Measurements from ENCODE around the gene RTN4RL1. TPM values are rescaled to one million over a fixed set of nuclear protein-coding genes. Genes with fewer than 3 reads are reported as not detected.

RTN4RL1 gene
- total and polyA plus RNA-seq, 12 donors = 1.3 to 9.4 (median 6.1) TPM

- TF ChIP-seq, protein P1, sequence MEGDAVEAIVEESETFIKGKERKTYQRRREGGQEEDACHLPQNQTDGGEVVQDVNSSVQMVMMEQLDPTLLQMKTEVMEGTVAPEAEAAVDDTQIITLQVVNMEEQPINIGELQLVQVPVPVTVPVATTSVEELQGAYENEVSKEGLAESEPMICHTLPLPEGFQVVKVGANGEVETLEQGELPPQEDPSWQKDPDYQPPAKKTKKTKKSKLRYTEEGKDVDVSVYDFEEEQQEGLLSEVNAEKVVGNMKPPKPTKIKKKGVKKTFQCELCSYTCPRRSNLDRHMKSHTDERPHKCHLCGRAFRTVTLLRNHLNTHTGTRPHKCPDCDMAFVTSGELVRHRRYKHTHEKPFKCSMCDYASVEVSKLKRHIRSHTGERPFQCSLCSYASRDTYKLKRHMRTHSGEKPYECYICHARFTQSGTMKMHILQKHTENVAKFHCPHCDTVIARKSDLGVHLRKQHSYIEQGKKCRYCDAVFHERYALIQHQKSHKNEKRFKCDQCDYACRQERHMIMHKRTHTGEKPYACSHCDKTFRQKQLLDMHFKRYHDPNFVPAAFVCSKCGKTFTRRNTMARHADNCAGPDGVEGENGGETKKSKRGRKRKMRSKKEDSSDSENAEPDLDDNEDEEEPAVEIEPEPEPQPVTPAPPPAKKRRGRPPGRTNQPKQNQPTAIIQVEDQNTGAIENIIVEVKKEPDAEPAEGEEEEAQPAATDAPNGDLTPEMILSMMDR (IDR thresholded peaks at IDR 0.05) = peak; percentile 23 to 78 (median 56)
- TF ChIP-seq POLR2A (IDR thresholded peaks at IDR 0.05) = no peak
- H3K36me3 ChIP-seq (replicated peaks in 1 of 2) = peaks cover 0 to 2% of the 10 kb centered on the region in 2 donors
- intact Hi-C loops (cut with DNase I) = loop anchor here (5.0 to 10.0 kb wide), 4 partner anchors 116 to 226 kb away; no protein-coding TSS in a partner anchor
- H3K9me3 ChIP-seq (replicated peaks in 1 of 3) = no peaks in the 10 kb centered on the region
- peak in 6 of 7 donors; percentile 65 to 80 (median 68) for DNase-seq
- peak overlapping the region in 1 of 4 donors; percentile 72 for H3K4me3 ChIP-seq
- H3K27ac ChIP-seq = peak overlapping the region in 4 of 5 donors; percentile 35 to 88 (median 62)
- no peaks in the 10 kb centered on the region for H3K27me3 ChIP-seq
- H3K4me1 ChIP-seq (replicated peaks in 1 of 2) = peaks cover 6 to 20% of the 10 kb centered on the region in 2 donors
- WGBS, 4 donors = 24 to 47% (median 36%) methylated on average over 17 to 78 of the region's 78 CpGs
Observed at GRCh38 chr17:2058586-2059546, 33.7 kb upstream of the RTN4RL1 start.

DNA sequence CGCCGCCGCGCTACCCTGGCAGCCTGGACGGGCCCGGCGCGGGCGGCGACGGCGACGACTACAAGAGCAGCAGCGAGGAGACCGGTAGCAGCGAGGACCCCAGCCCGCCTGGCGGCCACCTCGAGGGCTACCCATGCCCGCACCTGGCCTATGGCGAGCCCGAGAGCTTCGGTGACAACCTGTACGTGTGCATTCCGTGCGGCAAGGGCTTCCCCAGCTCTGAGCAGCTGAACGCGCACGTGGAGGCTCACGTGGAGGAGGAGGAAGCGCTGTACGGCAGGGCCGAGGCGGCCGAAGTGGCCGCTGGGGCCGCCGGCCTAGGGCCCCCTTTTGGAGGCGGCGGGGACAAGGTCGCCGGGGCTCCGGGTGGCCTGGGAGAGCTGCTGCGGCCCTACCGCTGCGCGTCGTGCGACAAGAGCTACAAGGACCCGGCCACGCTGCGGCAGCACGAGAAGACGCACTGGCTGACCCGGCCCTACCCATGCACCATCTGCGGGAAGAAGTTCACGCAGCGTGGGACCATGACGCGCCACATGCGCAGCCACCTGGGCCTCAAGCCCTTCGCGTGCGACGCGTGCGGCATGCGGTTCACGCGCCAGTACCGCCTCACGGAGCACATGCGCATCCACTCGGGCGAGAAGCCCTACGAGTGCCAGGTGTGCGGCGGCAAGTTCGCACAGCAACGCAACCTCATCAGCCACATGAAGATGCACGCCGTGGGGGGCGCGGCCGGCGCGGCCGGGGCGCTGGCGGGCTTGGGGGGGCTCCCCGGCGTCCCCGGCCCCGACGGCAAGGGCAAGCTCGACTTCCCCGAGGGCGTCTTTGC, 32.8 kb upstream of the RTN4RL1 start:
- peak in 2 of 7 donors; percentile 35 to 55 for DNase-seq
- Histone ChIP-seq H3K4me1 (replicated peaks in 1 of 2) (peaks cover 6 to 27% of the 10 kb centered on the region in 2 donors), H3K9me3 (replicated peaks in 1 of 3) (no peaks in the 10 kb centered on the region), H3K4me3 (peak overlapping the region in 1 of 4 donors; percentile 72), H3K36me3 (replicated peaks in 1 of 2) (no peaks in the 10 kb centered on the region), H3K27ac (peak overlapping the region in 4 of 5 donors; percentile 37 to 88 (median 62)), H3K27me3 (no peaks in the 10 kb centered on the region)
- intact Hi-C loops (cut with DNase I) = loop anchor here (5.0 to 10.0 kb wide), 4 partner anchors 117 to 227 kb away; no protein-coding TSS in a partner anchor
- WGBS, 4 donors = 42 to 65% (median 56%) methylated on average over 18 to 98 of the region's 98 CpGs
- TF ChIP-seq, protein P1 (IDR thresholded peaks at IDR 0.05) = no peak
- no peak for TF ChIP-seq POLR2A (IDR thresholded peaks at IDR 0.05)

- 37 to 56% (median 46%) methylated on average over 2 to 81 of the region's 81 CpGs for WGBS, 4 donors
- Histone ChIP-seq H3K4me1 (replicated peaks in 1 of 2) (peaks cover 6 to 27% of the 10 kb centered on the region in 2 donors), H3K4me3 (peak overlapping the region in 1 of 4 donors; percentile 72), H3K27ac (peak overlapping the region in 3 of 5 donors; percentile 37 to 88 (median 78)), H3K36me3 (replicated peaks in 1 of 2) (no peaks in the 10 kb centered on the region), H3K27me3 (no peaks in the 10 kb centered on the region), H3K9me3 (replicated peaks in 1 of 3) (no peaks in the 10 kb centered on the region)
- DNase-seq = no peak
- no peak for TF ChIP-seq POLR2A (IDR thresholded peaks at IDR 0.05)
- TF ChIP-seq, protein P1 (IDR thresholded peaks at IDR 0.05) = no peak
- intact Hi-C loops (cut with DNase I) = loop anchor here (5.0 to 10.0 kb wide), 4 partner anchors 118 to 228 kb away; no protein-coding TSS in a partner anchor
Observed at GRCh38 chr17:2057175-2057759, 32.1 kb upstream of the RTN4RL1 start.
